ENCODE results near the gene FFAR2.

Gene FFAR2

GRCh38 chr19:35442091-35442490, 6.0 kb upstream of the FFAR2 start:
- no peak for DNase-seq (ENCODE audit: low read depth)
- no peak for TF ChIP-seq CTCF (conservative IDR thresholded peaks at IDR 0.05; ENCODE audit: low read depth, low read length)
- H3K4me3 ChIP-seq (ENCODE audit: low read length), result no peak overlapping the region

- no peak overlapping the region for H3K4me3 ChIP-seq (ENCODE audit: low read length)
- no peak for TF ChIP-seq CTCF (conservative IDR thresholded peaks at IDR 0.05; ENCODE audit: low read depth, low read length)
- no peak for DNase-seq (ENCODE audit: low read depth)
Measured at GRCh38 chr19:35444735-35445134, 3.3 kb upstream of the FFAR2 start.

- TF ChIP-seq CTCF (conservative IDR thresholded peaks at IDR 0.05; ENCODE audit: low read depth, low read length), result no peak
- no peak for DNase-seq (ENCODE audit: low read depth)
- no peak overlapping the region for H3K4me3 ChIP-seq (ENCODE audit: low read length)
Measured at GRCh38 chr19:35445826-35446593, 2.0 kb upstream of the FFAR2 start.

- no peak overlapping the region for H3K4me3 ChIP-seq (ENCODE audit: low read length)
- no peak for TF ChIP-seq CTCF (conservative IDR thresholded peaks at IDR 0.05; ENCODE audit: low read depth, low read length)
- no peak for DNase-seq (ENCODE audit: low read depth)
Measured at GRCh38 chr19:35449359-35450043, 1.4 kb downstream of the FFAR2 start.

GRCh38 chr19:35451338-35452096, 3.5 kb downstream of the FFAR2 start:
- no peak for TF ChIP-seq CTCF (conservative IDR thresholded peaks at IDR 0.05; ENCODE audit: low read depth, low read length)
- no peak for DNase-seq (ENCODE audit: low read depth)
- no peak overlapping the region for H3K4me3 ChIP-seq (ENCODE audit: low read length)

- no peak overlapping the region for H3K4me3 ChIP-seq (ENCODE audit: low read length)
- DNase-seq (ENCODE audit: low read depth), result no peak
- TF ChIP-seq CTCF (conservative IDR thresholded peaks at IDR 0.05; ENCODE audit: low read depth, low read length), result no peak
Measured at GRCh38 chr19:35454663-35455062, 6.6 kb downstream of the FFAR2 start.
